Superior temporal gyrus (tissue), 1 donor: ENCODE results near the gene ASF1A.
"Not testable (repeated sequence)": the region's sequence is repeated elsewhere in the genome, so short reads cannot be mapped to it uniquely, and the experiment has no call there.

Experiments
- DNase-seq: peaks from one replicate; pipeline ENCODE4 v3.0.0-alpha.2; 2016; ENCODE audit errors: extremely low spot score

Gene ASF1A

GRCh38 chr6:118893807-118894424 is at the start of gene ASF1A:
TSS of gene ASF1A (plus strand) at chr6:118894152. CDS start at chr6:118894414, 262 bp downstream.
- peak; percentile 98 for DNase-seq

GRCh38 chr6:118844915-118845314 is 49.0 kb upstream of the ASF1A start:
- DNase-seq: no peak

- no peak for DNase-seq
Measured at GRCh38 chr6:118853408-118853807, 40.5 kb upstream of the ASF1A start.

- DNase-seq: no peak
Measured at GRCh38 chr6:118856301-118856700, 37.7 kb upstream of the ASF1A start.

- DNase-seq: no peak
Measured at GRCh38 chr6:118859517-118860064, 34.4 kb upstream of the ASF1A start.

GRCh38 chr6:118860363-118860762 is 33.6 kb upstream of the ASF1A start:
- DNase-seq: no peak

GRCh38 chr6:118860880-118861279 is 33.1 kb upstream of the ASF1A start:
- no peak for DNase-seq

GRCh38 chr6:118862443-118862842 is 31.5 kb upstream of the ASF1A start:
- no peak for DNase-seq

- DNase-seq: no peak
Measured at GRCh38 chr6:118864341-118865099, 29.4 kb upstream of the ASF1A start.

- DNase-seq: no peak
Measured at GRCh38 chr6:118865100-118865391, 28.9 kb upstream of the ASF1A start.

GRCh38 chr6:118867181-118867580 is 26.8 kb upstream of the ASF1A start:
- DNase-seq: no peak

GRCh38 chr6:118868901-118869300 is 25.1 kb upstream of the ASF1A start:
- DNase-seq: not testable (repeated sequence)

- no peak for DNase-seq
Measured at GRCh38 chr6:118869350-118869749, 24.6 kb upstream of the ASF1A start.

GRCh38 chr6:118869894-118870589 is 23.9 kb upstream of the ASF1A start:
- DNase-seq: no peak

GRCh38 chr6:118871331-118871730 is 22.6 kb upstream of the ASF1A start:
- no peak for DNase-seq

GRCh38 chr6:118872318-118872717 is 21.6 kb upstream of the ASF1A start:
- no peak for DNase-seq

- DNase-seq: no peak
Measured at GRCh38 chr6:118872726-118873125, 21.2 kb upstream of the ASF1A start.

GRCh38 chr6:118873239-118873638 is 20.7 kb upstream of the ASF1A start:
- DNase-seq: no peak

GRCh38 chr6:118875672-118876071 is 18.3 kb upstream of the ASF1A start:
- DNase-seq: no peak

GRCh38 chr6:118876198-118876597 is 17.8 kb upstream of the ASF1A start:
- no peak for DNase-seq

GRCh38 chr6:118876814-118877213 is 17.1 kb upstream of the ASF1A start:
- DNase-seq: no peak

- no peak for DNase-seq
Measured at GRCh38 chr6:118877806-118878205, 16.1 kb upstream of the ASF1A start.
